ENCODE data around the gene PLEKHB1. TPM values are rescaled to one million over a fixed set of nuclear protein-coding genes. Genes with fewer than 3 reads are reported as not detected.

Gene PLEKHB1
- total RNA-seq, 1 experiment from 2014 or later = 22.9 TPM

DNA sequence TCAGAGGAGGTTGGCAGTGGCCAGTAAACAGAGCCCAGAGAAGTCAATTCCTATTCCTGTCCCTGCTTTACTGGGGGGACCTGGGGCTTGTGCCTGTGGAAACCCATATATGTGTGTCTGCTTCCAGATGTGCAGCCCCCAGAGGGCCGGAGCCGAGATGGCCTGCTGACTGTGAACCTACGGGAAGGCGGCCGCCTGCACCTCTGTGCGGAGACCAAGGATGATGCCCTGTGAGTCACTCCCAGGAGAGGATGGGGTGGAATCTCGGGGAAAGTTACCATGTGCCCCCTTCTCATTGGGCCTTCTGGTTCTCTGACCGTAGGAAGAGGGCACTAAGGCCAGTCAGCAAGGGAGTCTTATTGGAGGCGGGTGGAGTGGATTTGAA, 5.3 kb downstream of the PLEKHB1 start:
- H3K9ac ChIP-seq (ENCODE audit: low read length) = no peak overlapping the region
- no peaks in the 10 kb centered on the region for H3K9me3 ChIP-seq (ENCODE audit: control insufficient read depth in 1 of 2, insufficient read depth in 1 of 2, low read depth in 1 of 2, low read length in 2 of 2)
- no peaks in the 10 kb centered on the region for H3K27me3 ChIP-seq (ENCODE audit: insufficient read depth, low read length)
- CTCF ChIA-PET = no interaction called here
- H3K79me2 ChIP-seq (ENCODE audit: insufficient read depth, low read length) = no peaks in the 10 kb centered on the region
- no peaks in the 10 kb centered on the region for H3K9me2 ChIP-seq (ENCODE audit: insufficient read depth)
- intact Hi-C loops (cut with micrococcal nuclease) = no loop called here
- DNase-seq (ENCODE audit: low read depth, low spot score) (no peak), ATAC-seq (no peak)
- peaks cover 20 to 32% of the 10 kb centered on the region in 2 experiments for H3K4me1 ChIP-seq (ENCODE audit: control insufficient read depth in 1 of 2, insufficient read depth in 2 of 2, low read length in 2 of 2)
- RAD21 ChIA-PET (ENCODE audit: low non-redundant PET in 1 of 2, low total read pairs in 2 of 2, uncharacterized antibody in 2 of 2, unreplicated experiment in 2 of 2) = interaction anchor here in 1 of 2 experiments (0.7 kb wide), 1 partner anchor 26 kb away, joined by 3 read pairs; no protein-coding TSS in a partner anchor
- peak overlapping the region; percentile 49 for H3K4me2 ChIP-seq (ENCODE audit: low read length)
- H3K4me3 ChIP-seq (replicated peaks in 1 of 2; ENCODE audit: low read depth in 1 of 2, low read length in 2 of 2) = no peak overlapping the region
- H2AFZ ChIP-seq (ENCODE audit: low read depth, low read length, poor library complexity, severe bottlenecking) = no peak overlapping the region
- no peaks in the 10 kb centered on the region for H4K20me1 ChIP-seq (ENCODE audit: insufficient read depth)
- TF ChIP-seq EZH2 (IDR thresholded peaks at IDR 0.05) = no peak
- no peak for TF ChIP-seq EZH2phosphoT487 (IDR thresholded peaks at IDR 0.05; ENCODE audit: borderline replicate concordance)
- no peak for TF ChIP-seq RAD21 (IDR thresholded peaks at IDR 0.05; ENCODE audit: low read depth)
- TF ChIP-seq SP1 (IDR thresholded peaks at IDR 0.05; ENCODE audit: low read depth) = no peak
- TF ChIP-seq POLR2AphosphoS5 (IDR thresholded peaks at IDR 0.05; ENCODE audit: low read depth, low read length) = no peak
- TF ChIP-seq CEBPB (IDR thresholded peaks at IDR 0.05; ENCODE audit: low read depth) = no peak
- no peak for TF ChIP-seq YY1 (IDR thresholded peaks at IDR 0.05; ENCODE audit: extremely low read depth, insufficient replicate concordance, low read depth, low read length)
- TF ChIP-seq, protein P1, sequence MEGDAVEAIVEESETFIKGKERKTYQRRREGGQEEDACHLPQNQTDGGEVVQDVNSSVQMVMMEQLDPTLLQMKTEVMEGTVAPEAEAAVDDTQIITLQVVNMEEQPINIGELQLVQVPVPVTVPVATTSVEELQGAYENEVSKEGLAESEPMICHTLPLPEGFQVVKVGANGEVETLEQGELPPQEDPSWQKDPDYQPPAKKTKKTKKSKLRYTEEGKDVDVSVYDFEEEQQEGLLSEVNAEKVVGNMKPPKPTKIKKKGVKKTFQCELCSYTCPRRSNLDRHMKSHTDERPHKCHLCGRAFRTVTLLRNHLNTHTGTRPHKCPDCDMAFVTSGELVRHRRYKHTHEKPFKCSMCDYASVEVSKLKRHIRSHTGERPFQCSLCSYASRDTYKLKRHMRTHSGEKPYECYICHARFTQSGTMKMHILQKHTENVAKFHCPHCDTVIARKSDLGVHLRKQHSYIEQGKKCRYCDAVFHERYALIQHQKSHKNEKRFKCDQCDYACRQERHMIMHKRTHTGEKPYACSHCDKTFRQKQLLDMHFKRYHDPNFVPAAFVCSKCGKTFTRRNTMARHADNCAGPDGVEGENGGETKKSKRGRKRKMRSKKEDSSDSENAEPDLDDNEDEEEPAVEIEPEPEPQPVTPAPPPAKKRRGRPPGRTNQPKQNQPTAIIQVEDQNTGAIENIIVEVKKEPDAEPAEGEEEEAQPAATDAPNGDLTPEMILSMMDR (IDR thresholded peaks at IDR 0.05 in 2 of 3, conservative IDR thresholded peaks at IDR 0.05 in 1 of 3; ENCODE audit: borderline replicate concordance in 1 of 3, insufficient read depth in 1 of 3, low read depth in 2 of 3, low read length in 2 of 3) = no peak
- TF ChIP-seq, protein P2, sequence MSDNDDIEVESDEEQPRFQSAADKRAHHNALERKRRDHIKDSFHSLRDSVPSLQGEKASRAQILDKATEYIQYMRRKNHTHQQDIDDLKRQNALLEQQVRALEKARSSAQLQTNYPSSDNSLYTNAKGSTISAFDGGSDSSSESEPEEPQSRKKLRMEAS (IDR thresholded peaks at IDR 0.05) = no peak
- TF ChIP-seq, protein P3, sequence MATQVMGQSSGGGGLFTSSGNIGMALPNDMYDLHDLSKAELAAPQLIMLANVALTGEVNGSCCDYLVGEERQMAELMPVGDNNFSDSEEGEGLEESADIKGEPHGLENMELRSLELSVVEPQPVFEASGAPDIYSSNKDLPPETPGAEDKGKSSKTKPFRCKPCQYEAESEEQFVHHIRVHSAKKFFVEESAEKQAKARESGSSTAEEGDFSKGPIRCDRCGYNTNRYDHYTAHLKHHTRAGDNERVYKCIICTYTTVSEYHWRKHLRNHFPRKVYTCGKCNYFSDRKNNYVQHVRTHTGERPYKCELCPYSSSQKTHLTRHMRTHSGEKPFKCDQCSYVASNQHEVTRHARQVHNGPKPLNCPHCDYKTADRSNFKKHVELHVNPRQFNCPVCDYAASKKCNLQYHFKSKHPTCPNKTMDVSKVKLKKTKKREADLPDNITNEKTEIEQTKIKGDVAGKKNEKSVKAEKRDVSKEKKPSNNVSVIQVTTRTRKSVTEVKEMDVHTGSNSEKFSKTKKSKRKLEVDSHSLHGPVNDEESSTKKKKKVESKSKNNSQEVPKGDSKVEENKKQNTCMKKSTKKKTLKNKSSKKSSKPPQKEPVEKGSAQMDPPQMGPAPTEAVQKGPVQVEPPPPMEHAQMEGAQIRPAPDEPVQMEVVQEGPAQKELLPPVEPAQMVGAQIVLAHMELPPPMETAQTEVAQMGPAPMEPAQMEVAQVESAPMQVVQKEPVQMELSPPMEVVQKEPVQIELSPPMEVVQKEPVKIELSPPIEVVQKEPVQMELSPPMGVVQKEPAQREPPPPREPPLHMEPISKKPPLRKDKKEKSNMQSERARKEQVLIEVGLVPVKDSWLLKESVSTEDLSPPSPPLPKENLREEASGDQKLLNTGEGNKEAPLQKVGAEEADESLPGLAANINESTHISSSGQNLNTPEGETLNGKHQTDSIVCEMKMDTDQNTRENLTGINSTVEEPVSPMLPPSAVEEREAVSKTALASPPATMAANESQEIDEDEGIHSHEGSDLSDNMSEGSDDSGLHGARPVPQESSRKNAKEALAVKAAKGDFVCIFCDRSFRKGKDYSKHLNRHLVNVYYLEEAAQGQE (IDR thresholded peaks at IDR 0.05; ENCODE audit: low read depth) = no peak
- TF ChIP-seq CBX3 (IDR thresholded peaks at IDR 0.05; ENCODE audit: low read depth) = no peak
- no peak for TF ChIP-seq POLR2A (IDR thresholded peaks at IDR 0.05; ENCODE audit: borderline replicate concordance, extremely low read depth, insufficient read depth, insufficient read length)
- no peak for TF ChIP-seq SIN3A (IDR thresholded peaks at IDR 0.05; ENCODE audit: low read depth)
- no peak for TF ChIP-seq JUND (IDR thresholded peaks at IDR 0.05)
- TF ChIP-seq FOSL1 (IDR thresholded peaks at IDR 0.05; ENCODE audit: low read depth) = no peak
- TF ChIP-seq, protein P4, sequence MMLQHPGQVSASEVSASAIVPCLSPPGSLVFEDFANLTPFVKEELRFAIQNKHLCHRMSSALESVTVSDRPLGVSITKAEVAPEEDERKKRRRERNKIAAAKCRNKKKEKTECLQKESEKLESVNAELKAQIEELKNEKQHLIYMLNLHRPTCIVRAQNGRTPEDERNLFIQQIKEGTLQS (IDR thresholded peaks at IDR 0.05) = no peak
- no peak for TF ChIP-seq SRF (IDR thresholded peaks at IDR 0.05; ENCODE audit: low read depth)
- no TSS peak for BruUV-seq (replicated peaks)
- POLR2A ChIA-PET = no interaction called here
- H3K27ac ChIP-seq (ENCODE audit: low read depth, low read length) = peak overlapping the region; percentile 11; the same call in 1 of the 2 replicates
- H3K36me3 ChIP-seq (ENCODE audit: control insufficient read depth in 1 of 2, insufficient read depth in 2 of 2, low read length in 2 of 2) = no peaks in the 10 kb centered on the region

Measured in HCT116 (cell line).